D721Med (cell line): Measurements from ENCODE around the gene UBA5.

Experiments used
- DNase-seq: peaks from one replicate; pipeline ENCODE4 v3.0.0; 2011; ENCODE audit warnings: low spot score; ENCODE audit not compliant: insufficient read length
- FAIRE-seq: peaks from 2 replicates; lab custom pipeline; 2011; peaks lifted over from hg19 to GRCh38; lab: Jason Lieb, UNC
- CTCF ChIP-seq: IDR thresholded peaks from 2 replicates; pipeline ENCODE4 v1.5.1; 2012; ENCODE audit warnings: mild to moderate bottlenecking, control low read depth; ENCODE audit not compliant: insufficient read depth; ENCODE audit errors: missing control alignments

Gene UBA5

GRCh38 chr3:132709761-132710160 lies 49.6 kb downstream of the UBA5 start:
- no peak for DNase-seq
- no peak for FAIRE-seq
- no peak for TF ChIP-seq CTCF

DNA sequence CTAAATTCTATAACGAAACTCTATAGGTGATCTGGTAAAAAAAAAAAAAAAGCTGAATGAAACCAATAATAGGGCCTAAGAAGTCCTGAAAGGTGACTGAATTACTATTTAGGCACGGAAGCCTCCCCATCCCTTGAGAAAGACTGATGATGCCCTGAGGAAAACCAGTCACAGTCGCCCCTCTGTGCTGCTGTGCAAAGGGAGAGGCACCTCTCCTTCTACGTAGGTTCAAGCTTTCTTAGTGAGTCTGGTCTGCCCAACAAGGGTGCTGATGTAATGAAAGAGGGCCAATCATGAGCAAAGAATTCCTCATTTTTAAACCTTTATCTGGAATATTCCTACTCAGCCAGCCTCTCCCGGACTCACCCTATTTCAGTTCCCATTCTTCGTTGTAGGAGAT lies 50.2 kb downstream of the UBA5 start:
- DNase-seq (no peak), FAIRE-seq (no peak)
- TF ChIP-seq CTCF = no peak

GRCh38 chr3:132713977-132714727 lies 54.0 kb downstream of the UBA5 start:
- DNase-seq = no peak
- TF ChIP-seq CTCF = no peak
- FAIRE-seq = no peak

DNA sequence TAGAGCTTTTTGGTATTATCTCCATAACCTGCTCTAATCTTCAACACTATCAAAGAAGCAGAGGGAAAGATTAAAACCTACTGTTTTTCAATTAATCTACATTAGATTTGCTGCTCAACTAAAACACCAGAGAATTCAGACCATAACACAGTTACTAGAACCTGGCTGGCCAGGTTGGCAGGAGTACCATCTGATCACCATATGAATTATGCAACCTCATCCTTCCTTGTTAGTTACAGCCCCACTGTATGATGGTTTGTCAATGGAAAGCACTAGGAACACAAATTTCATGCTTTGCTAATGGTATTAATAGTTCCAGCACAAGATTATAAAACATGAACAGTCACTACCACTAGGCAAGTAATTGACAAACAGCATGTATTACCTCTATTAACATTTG lies 56.2 kb downstream of the UBA5 start:
- FAIRE-seq = no peak
- DNase-seq = no peak
- TF ChIP-seq CTCF = no peak

GRCh38 chr3:132720228-132720627 lies 60.1 kb downstream of the UBA5 start:
- FAIRE-seq (no peak), DNase-seq (no peak)
- TF ChIP-seq CTCF = no peak

- DNase-seq (no peak), FAIRE-seq (no peak)
- TF ChIP-seq CTCF = no peak
Measured at GRCh38 chr3:132721479-132722164, 61.5 kb downstream of the UBA5 start.
